H54 (cell line): Measurements from ENCODE around the gene ERG.

Experiments
- DNase-seq: peaks from one replicate; pipeline ENCODE4 v3.0.0; 2011; ENCODE audit warnings: low spot score, mixed read lengths; ENCODE audit not compliant: insufficient read length
- FAIRE-seq: peaks from 3 replicates; lab custom pipeline; 2011; peaks lifted over from hg19 to GRCh38; lab: Jason Lieb, UNC
- POLR2A ChIP-seq: IDR thresholded peaks from 2 replicates; pipeline ENCODE4 v1.6.1; 2011; ENCODE audit warnings: low read depth, mild to moderate bottlenecking, low read length

Gene ERG

GRCh38 chr21:38377165-38378088 is 120.8 kb downstream of the ERG start:
- TF ChIP-seq POLR2A, result no peak
- FAIRE-seq, result no peak
- no peak for DNase-seq

DNA sequence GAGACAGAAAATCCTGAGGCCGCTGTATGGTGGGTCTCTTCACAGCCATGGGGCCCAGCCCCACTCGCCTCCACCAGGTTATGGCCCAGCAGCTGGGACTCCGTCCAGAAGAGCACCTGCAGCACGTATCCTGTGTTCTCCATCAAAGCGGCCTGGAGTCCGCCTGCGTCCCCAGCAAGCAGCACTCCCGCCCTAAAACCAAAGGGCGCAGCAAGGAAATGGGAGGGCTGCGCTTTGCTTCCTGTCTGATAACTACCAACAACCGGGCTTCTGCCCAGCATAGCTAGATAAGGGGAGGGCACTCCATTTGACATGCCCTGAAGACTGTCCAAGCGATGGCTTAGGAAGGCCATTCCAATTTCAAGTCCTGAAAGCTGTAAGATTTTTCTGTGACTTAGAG is 121.6 kb downstream of the ERG start:
- FAIRE-seq (no peak), DNase-seq (no peak)
- TF ChIP-seq POLR2A, result no peak

DNA sequence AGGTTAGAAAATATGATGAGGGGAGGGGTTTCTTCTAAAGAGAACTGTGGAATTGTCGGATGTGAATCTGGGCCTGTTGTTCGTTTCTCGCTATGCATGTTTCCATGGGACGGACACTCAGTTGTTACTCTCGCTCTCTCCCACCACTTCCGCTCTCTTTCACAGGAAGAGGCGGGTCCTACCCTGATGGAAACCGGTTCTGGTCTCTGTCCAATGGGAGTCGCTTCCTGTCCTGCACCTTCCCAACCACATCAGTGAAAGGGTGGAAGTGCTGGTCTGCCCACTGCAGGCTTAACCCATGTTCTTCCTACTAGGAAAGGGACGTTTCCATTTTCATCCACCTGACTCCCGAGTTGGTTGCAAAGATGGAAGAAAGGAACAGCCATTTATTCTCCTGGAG is 122.0 kb downstream of the ERG start:
- FAIRE-seq, result no peak
- no peak for TF ChIP-seq POLR2A
- no peak for DNase-seq

GRCh38 chr21:38367646-38368045 is 130.6 kb downstream of the ERG start:
- no peak for TF ChIP-seq POLR2A
- DNase-seq (no peak), FAIRE-seq (no peak)

DNA sequence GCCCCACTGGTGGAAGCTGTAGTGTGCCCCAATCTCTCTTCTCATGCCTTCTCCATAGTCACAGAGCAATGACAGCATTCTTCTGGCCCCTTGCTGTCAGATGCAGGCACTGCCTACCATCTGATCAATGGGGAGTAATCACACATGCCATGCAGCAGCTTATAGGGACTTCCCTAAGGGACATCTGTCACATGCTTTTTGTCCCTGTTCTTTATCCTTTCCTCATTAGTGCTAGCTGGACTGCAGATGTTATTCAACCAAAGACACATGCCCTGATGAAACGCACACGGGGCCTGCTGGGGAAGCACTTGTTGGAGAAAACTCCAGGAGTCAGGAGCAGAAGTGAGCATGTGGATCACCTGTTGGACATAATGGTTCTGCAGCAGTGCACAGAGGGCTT is 132.8 kb downstream of the ERG start:
- FAIRE-seq (no peak), DNase-seq (no peak)
- TF ChIP-seq POLR2A, result no peak

DNA sequence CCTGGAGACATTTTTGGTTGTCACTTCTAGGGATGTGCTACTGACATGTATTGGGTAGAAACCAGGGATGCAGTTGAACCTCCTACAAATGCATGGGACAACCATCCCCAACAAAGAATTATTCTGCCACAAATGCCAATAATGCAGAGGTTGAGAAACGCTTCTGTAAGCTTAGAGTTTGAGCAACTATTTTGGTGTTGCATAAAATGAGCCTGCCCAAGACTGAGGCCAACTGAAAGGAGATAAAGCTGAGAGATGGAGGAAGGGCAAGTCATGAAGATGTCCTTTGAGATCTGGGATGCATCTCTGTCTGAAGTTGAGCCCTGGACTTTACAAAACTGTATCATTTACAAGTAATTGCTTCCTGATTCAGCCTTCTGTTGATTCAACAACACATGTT is 134.6 kb downstream of the ERG start:
- DNase-seq (no peak), FAIRE-seq (no peak)
- no peak for TF ChIP-seq POLR2A

GRCh38 chr21:38361324-38361723 is 137.0 kb downstream of the ERG start:
- no peak for DNase-seq

DNA sequence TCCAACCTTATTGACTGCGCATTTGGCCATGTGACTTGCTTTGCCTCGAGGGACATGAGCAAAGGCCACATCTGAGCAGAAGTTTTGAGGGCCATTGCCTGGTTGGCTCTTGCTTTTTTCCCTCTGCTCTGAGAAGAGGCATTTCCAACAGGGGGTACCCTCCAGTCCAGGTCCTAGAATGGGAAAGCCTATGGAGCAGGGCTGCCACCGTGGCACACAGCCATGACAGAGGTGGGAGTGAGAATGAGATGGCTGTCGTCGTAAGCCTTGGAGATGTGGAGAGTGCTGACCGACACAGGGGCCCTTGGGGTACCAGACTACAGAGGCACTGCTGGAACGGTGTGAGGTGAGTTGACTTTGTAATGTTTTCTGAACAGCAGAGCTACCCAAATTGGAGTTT is 138.4 kb downstream of the ERG start:
- FAIRE-seq (no peak), DNase-seq (no peak)
- no peak for TF ChIP-seq POLR2A

More at GRCh38 chr21:38361324-38361723, 137.0 kb downstream of the ERG start:
- no peak for TF ChIP-seq POLR2A
- no peak for FAIRE-seq

GRCh38 chr21:38359090-38359489 is 139.2 kb downstream of the ERG start:
- FAIRE-seq (no peak), DNase-seq (no peak)
- TF ChIP-seq POLR2A, result no peak

DNA sequence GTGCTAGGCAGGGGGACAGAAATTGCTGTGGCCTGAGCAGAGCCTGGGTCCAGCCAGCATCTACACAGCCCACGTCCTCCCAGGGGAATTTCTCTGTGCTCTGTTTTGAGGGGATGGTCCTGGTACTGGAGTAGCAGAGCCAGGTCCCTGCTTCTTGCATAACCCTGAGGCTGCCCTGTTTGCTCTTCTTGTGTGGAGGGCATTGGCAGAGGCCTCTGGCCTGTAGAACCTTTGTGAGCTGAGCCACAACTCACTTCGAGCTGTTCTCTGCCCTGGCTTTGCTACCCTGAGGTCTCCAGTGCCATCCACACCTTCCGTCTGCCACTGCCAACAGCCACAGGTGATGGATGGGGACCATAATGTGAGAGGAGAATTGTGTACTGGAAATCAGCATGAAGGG is 139.6 kb downstream of the ERG start:
- FAIRE-seq, result no peak
- DNase-seq, result no peak
- no peak for TF ChIP-seq POLR2A

DNA sequence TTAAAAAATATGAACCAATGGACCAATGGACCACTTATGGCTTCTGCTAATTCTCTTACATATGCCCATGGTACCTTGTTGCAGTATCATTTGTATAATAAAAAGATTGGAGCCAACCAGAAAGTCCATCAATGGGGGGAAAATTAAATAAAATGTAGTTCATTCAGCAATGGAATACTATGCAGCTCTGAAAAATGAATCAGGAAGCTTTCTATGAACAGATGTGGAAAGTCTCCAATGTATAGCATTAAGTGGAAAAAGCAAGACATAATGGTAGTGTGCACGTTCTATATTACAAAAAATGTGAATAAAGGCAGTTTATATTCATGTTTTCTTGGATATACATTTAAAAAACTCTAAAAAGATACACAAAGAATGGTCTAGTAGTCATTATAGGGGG is 140.2 kb downstream of the ERG start:
- no peak for DNase-seq
- FAIRE-seq, result no peak
- TF ChIP-seq POLR2A, result no peak

- no peak for DNase-seq
- FAIRE-seq, result no peak
- no peak for TF ChIP-seq POLR2A
Measured at GRCh38 chr21:38356883-38357625, 141.2 kb downstream of the ERG start.

DNA sequence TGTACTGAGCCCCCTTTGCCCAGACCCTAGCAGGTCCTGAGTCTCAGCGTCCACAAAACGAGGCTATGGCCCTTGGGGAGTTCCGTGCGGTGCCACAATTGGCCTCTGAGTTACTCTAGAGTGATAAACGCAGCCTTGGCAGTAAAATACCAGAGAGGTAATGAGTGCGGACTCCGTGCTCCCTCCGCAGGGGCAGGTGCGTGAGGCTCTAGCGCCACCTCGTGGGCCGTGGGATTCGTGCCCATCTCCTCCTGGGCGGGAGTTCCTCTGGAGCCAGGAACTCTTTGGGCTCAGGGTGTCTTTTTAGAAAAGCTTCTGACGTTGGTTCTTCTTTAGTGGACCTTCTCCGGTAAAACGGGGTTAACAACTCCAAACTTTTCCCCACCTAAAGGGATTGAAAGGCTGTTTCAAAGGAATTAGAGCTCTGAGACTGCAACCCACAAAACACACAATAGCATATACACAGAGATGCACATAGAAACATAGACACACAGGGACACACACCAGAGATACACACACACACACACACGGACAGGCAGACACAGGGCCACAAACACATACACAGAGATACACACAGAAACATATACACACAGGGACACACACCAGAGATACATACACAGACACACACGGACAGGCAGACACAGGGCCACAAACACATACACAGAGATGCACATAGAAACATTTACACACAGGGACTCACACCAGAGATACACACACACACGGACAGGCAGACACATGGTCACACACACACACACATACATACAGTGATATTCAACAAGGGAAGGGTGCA is 142.1 kb downstream of the ERG start:
- FAIRE-seq (no peak), DNase-seq (peak; percentile 88)
- no peak for TF ChIP-seq POLR2A

- DNase-seq (no peak), FAIRE-seq (no peak)
- TF ChIP-seq POLR2A, result no peak
Measured at GRCh38 chr21:38355353-38355752, 142.9 kb downstream of the ERG start.
